DOHH2 (cell line): Measurements from ENCODE around the gene CMIP.

Experiments used
- EZH2phosphoT487 ChIP-seq: fragments of 200-600 bp; sonication (generic); IDR thresholded peaks from 2 replicates; pipeline ENCODE4 v1.6.1; 2017; ENCODE audit warnings: borderline replicate concordance, mild to moderate bottlenecking, antibody characterized with exemption, low read length, moderate library complexity, mixed read lengths
- TF ChIP-seq, protein P1 (sequence below): fragments of 200-600 bp; sonication (generic); IDR thresholded peaks from one replicate; pipeline ENCODE4 v1.5.1; 2014; ENCODE audit warnings: antibody characterized with exemption, mild to moderate bottlenecking, low read depth, low read length; ENCODE audit not compliant: poor library complexity, severe bottlenecking

DNA sequence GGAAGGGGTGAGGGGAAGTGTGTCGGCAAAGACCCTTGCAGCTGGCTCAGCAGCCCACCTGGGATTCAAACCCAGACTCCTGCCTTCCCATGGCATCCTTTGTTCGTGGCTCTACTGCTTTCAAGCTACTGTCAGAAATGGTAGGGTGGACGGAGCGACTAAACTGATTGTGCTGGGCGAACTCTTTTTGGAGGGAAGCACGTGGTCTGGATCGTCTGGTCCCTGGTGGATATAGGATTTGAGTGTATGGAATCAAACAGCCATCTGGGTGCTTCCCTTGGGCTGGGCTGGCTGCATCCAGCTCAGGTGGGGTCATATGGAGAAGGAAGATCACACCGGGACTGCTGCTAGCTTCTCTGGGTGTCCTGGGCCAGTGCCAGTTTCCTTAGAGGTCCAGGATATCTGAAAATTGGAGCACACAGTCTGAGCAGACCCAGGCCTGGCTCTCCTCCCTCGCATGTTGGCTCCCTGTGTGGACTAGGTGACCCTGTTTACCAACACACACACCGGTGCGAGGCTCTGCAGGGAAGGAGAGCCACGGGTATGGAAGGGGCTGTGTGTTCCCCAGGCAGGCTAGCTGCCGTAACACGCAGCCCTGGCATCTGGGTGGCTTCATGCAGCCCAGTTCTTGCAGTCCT is 8.6 kb downstream of the CMIP start:
- TF ChIP-seq, protein P1, sequence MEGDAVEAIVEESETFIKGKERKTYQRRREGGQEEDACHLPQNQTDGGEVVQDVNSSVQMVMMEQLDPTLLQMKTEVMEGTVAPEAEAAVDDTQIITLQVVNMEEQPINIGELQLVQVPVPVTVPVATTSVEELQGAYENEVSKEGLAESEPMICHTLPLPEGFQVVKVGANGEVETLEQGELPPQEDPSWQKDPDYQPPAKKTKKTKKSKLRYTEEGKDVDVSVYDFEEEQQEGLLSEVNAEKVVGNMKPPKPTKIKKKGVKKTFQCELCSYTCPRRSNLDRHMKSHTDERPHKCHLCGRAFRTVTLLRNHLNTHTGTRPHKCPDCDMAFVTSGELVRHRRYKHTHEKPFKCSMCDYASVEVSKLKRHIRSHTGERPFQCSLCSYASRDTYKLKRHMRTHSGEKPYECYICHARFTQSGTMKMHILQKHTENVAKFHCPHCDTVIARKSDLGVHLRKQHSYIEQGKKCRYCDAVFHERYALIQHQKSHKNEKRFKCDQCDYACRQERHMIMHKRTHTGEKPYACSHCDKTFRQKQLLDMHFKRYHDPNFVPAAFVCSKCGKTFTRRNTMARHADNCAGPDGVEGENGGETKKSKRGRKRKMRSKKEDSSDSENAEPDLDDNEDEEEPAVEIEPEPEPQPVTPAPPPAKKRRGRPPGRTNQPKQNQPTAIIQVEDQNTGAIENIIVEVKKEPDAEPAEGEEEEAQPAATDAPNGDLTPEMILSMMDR: no peak
- TF ChIP-seq EZH2phosphoT487: no peak
